ENCODE results near the gene SLC1A1.

The SLC1A1 gene

GRCh38 chr9:4622016-4622415, 131.7 kb downstream of the SLC1A1 start:
- no peak for DNase-seq

- no peak for DNase-seq
These were observed 140.6 kb downstream of the SLC1A1 start for GRCh38 chr9:4630836-4631235.
